ENCODE measurements around the gene UGT8.
"Not testable (repeated sequence)": the region's sequence is repeated elsewhere in the genome, so short reads cannot be mapped to it uniquely, and the experiment has no call there.

Gene UGT8

GRCh38 chr4:114563536-114564315 is 34.9 kb upstream of the UGT8 start:
- no peak overlapping the region for H3K4me3 ChIP-seq (ENCODE audit: low read depth, low read length)
- no peak for DNase-seq (ENCODE audit: low read depth)

GRCh38 chr4:114577386-114577785 is 21.2 kb upstream of the UGT8 start:
- TF ChIP-seq CTCF (IDR thresholded peaks at IDR 0.05; ENCODE audit: insufficient read depth, low read depth, low read length, missing control alignments), result no peak
- no peak for DNase-seq (ENCODE audit: low read depth)
- no peak overlapping the region for H3K4me3 ChIP-seq (ENCODE audit: low read depth, low read length)

More at GRCh38 chr4:114563536-114564315, 34.9 kb upstream of the UGT8 start:
- TF ChIP-seq CTCF (IDR thresholded peaks at IDR 0.05; ENCODE audit: insufficient read depth, low read depth, low read length, missing control alignments), result no peak

- DNase-seq (ENCODE audit: low read depth), result no peak
- no peak for TF ChIP-seq CTCF (IDR thresholded peaks at IDR 0.05; ENCODE audit: insufficient read depth, low read depth, low read length, missing control alignments)
These were observed 16.0 kb upstream of the UGT8 start for GRCh38 chr4:114582621-114583020.

GRCh38 chr4:114588305-114588704 is 10.3 kb upstream of the UGT8 start:
- no peak overlapping the region for H3K4me3 ChIP-seq (ENCODE audit: low read depth, low read length)
- DNase-seq (ENCODE audit: low read depth), result no peak
- no peak for TF ChIP-seq CTCF (IDR thresholded peaks at IDR 0.05; ENCODE audit: insufficient read depth, low read depth, low read length, missing control alignments)

More at GRCh38 chr4:114582621-114583020, 16.0 kb upstream of the UGT8 start:
- H3K4me3 ChIP-seq (ENCODE audit: low read depth, low read length), result no peak overlapping the region

GRCh38 chr4:114590360-114590759 is 8.2 kb upstream of the UGT8 start:
- not testable (repeated sequence) for DNase-seq (ENCODE audit: low read depth); H3K4me3 ChIP-seq (ENCODE audit: low read depth, low read length)

- H3K4me3 ChIP-seq (ENCODE audit: low read depth, low read length), result no peak overlapping the region
- no peak for TF ChIP-seq CTCF (IDR thresholded peaks at IDR 0.05; ENCODE audit: insufficient read depth, low read depth, low read length, missing control alignments)
- DNase-seq (ENCODE audit: low read depth), result no peak
These were observed 5.1 kb upstream of the UGT8 start for GRCh38 chr4:114593526-114593925.

- TF ChIP-seq CTCF (IDR thresholded peaks at IDR 0.05; ENCODE audit: insufficient read depth, low read depth, low read length, missing control alignments), result no peak
- DNase-seq (ENCODE audit: low read depth), result peak; percentile 10
- H3K4me3 ChIP-seq (ENCODE audit: low read depth, low read length), result no peak overlapping the region
These were observed 3.4 kb upstream of the UGT8 start for GRCh38 chr4:114595207-114595606.

All from GM12865 (cell line).